HK-2 (cell line): ENCODE data around the gene ACOT6.
"Not testable (repeated sequence)": the region's sequence is repeated elsewhere in the genome, so short reads cannot be mapped to it uniquely, and the experiment has no call there.

Experiments
- DNase-seq: peaks from one replicate; pipeline ENCODE4 v3.0.0-alpha.2; 2018; ENCODE audit not compliant: unreplicated experiment

Gene ACOT6

GRCh38 chr14:73612339-73613045, at the start of gene ACOT6:
Gene ACOT6 (plus strand): TSS chr14:73612517. CDS start chr14:73612572, 55 bp downstream.
- DNase-seq: peak; percentile 81

GRCh38 chr14:73562696-73563095, 49.6 kb upstream of the ACOT6 start:
- not testable (repeated sequence) for DNase-seq

- DNase-seq: not testable (repeated sequence)
Observed at GRCh38 chr14:73566431-73566830, 45.9 kb upstream of the ACOT6 start.

- DNase-seq: not testable (repeated sequence)
Observed at GRCh38 chr14:73566935-73567334, 45.4 kb upstream of the ACOT6 start.

GRCh38 chr14:73567358-73567757, 45.0 kb upstream of the ACOT6 start:
- no peak for DNase-seq

- DNase-seq: peak; percentile 20
Observed at GRCh38 chr14:73567951-73568885, 44.1 kb upstream of the ACOT6 start.

- not testable (repeated sequence) for DNase-seq
Observed at GRCh38 chr14:73568886-73569184, 43.5 kb upstream of the ACOT6 start.

- DNase-seq: peak; percentile 75
Observed at GRCh38 chr14:73569185-73569958, 42.9 kb upstream of the ACOT6 start, which contains the start of gene ACOT2. Gene ACOT2 (plus strand): TSS chr14:73569213. CDS start chr14:73569241, 28 bp downstream.

- peak; percentile 43 for DNase-seq
Observed at GRCh38 chr14:73570913-73571312, 41.4 kb upstream of the ACOT6 start.

GRCh38 chr14:73573034-73573433, 39.3 kb upstream of the ACOT6 start:
- not testable (repeated sequence) for DNase-seq

- not testable (repeated sequence) for DNase-seq
Observed at GRCh38 chr14:73573740-73574139, 38.6 kb upstream of the ACOT6 start.

GRCh38 chr14:73574251-73574650, 38.1 kb upstream of the ACOT6 start:
- DNase-seq: not testable (repeated sequence)

GRCh38 chr14:73576391-73576790, 35.9 kb upstream of the ACOT6 start:
- no peak for DNase-seq

GRCh38 chr14:73577214-73577613, 35.1 kb upstream of the ACOT6 start:
- DNase-seq: not testable (repeated sequence)

- DNase-seq: not testable (repeated sequence)
Observed at GRCh38 chr14:73582102-73582979, 30.0 kb upstream of the ACOT6 start.

- DNase-seq: no peak
Observed at GRCh38 chr14:73588695-73589094, 23.6 kb upstream of the ACOT6 start.

GRCh38 chr14:73589116-73589515, 23.2 kb upstream of the ACOT6 start:
- no peak for DNase-seq

- DNase-seq: not testable (repeated sequence)
Observed at GRCh38 chr14:73590673-73591004, 21.7 kb upstream of the ACOT6 start.

GRCh38 chr14:73591690-73592449, 20.4 kb upstream of the ACOT6 start, which contains the start of gene ACOT4:
Gene ACOT4 (plus strand): TSS chr14:73591873. CDS start chr14:73591960, 87 bp downstream.
- no peak for DNase-seq

GRCh38 chr14:73594491-73594890, 17.8 kb upstream of the ACOT6 start:
- DNase-seq: no peak
